Measurements from ENCODE around the gene UST. TPM values are rescaled to one million over a fixed set of nuclear protein-coding genes. Genes with fewer than 3 reads are reported as not detected.

UST gene
- polyA plus RNA-seq, 1 donor from 2014 or later = 7.5 TPM

DNA sequence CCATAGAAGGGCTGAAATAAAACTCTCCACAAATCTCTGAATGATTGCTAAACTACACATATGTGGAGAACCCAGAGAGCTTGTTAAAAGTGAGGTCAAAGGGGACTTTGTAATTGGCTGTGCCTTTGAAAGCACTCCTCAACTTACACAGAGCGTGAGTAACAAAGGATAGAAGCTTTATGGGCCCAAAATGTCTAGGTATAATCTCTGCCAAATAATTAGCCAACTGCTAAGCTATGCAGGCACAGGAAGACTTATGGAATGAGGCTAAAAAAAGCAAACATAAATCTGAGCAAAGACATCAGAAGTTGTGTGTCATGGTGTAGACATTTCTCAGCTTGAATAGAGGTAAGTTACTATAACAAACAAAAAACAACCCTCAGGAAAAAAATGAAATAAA, 23.3 kb upstream of the UST start:
- no peaks in the 10 kb centered on the region for H3K9me3 ChIP-seq (ENCODE audit: low read length)
- no peaks in the 10 kb centered on the region for H3K27me3 ChIP-seq (ENCODE audit: insufficient read depth, low read depth, low read length)
- H3K4me2 ChIP-seq (ENCODE audit: low read length) = no peak overlapping the region
- no peak overlapping the region for H3K9ac ChIP-seq (ENCODE audit: low read length)
- no peaks in the 10 kb centered on the region for H3K79me2 ChIP-seq (replicated peaks; ENCODE audit: insufficient read depth, low read length)
- H2AFZ ChIP-seq (ENCODE audit: low read depth, low read length) = no peak overlapping the region
- no peaks in the 10 kb centered on the region for H3K9me2 ChIP-seq (ENCODE audit: insufficient read depth, low read length)
- no peak overlapping the region for H3K4me3 ChIP-seq (ENCODE audit: low read length)
- H3K36me3 ChIP-seq (ENCODE audit: insufficient read depth, low read length) = no peaks in the 10 kb centered on the region
- no peak overlapping the region for H3K27ac ChIP-seq (ENCODE audit: low read length)
- TF ChIP-seq, protein P1, sequence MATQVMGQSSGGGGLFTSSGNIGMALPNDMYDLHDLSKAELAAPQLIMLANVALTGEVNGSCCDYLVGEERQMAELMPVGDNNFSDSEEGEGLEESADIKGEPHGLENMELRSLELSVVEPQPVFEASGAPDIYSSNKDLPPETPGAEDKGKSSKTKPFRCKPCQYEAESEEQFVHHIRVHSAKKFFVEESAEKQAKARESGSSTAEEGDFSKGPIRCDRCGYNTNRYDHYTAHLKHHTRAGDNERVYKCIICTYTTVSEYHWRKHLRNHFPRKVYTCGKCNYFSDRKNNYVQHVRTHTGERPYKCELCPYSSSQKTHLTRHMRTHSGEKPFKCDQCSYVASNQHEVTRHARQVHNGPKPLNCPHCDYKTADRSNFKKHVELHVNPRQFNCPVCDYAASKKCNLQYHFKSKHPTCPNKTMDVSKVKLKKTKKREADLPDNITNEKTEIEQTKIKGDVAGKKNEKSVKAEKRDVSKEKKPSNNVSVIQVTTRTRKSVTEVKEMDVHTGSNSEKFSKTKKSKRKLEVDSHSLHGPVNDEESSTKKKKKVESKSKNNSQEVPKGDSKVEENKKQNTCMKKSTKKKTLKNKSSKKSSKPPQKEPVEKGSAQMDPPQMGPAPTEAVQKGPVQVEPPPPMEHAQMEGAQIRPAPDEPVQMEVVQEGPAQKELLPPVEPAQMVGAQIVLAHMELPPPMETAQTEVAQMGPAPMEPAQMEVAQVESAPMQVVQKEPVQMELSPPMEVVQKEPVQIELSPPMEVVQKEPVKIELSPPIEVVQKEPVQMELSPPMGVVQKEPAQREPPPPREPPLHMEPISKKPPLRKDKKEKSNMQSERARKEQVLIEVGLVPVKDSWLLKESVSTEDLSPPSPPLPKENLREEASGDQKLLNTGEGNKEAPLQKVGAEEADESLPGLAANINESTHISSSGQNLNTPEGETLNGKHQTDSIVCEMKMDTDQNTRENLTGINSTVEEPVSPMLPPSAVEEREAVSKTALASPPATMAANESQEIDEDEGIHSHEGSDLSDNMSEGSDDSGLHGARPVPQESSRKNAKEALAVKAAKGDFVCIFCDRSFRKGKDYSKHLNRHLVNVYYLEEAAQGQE (IDR thresholded peaks at IDR 0.05; ENCODE audit: borderline replicate concordance) = no peak
- H4K20me1 ChIP-seq (ENCODE audit: insufficient read depth) = no peaks in the 10 kb centered on the region
- H3F3A ChIP-seq (ENCODE audit: insufficient read depth, low read length, poor library complexity, severe bottlenecking) = no peaks in the 10 kb centered on the region

DNA sequence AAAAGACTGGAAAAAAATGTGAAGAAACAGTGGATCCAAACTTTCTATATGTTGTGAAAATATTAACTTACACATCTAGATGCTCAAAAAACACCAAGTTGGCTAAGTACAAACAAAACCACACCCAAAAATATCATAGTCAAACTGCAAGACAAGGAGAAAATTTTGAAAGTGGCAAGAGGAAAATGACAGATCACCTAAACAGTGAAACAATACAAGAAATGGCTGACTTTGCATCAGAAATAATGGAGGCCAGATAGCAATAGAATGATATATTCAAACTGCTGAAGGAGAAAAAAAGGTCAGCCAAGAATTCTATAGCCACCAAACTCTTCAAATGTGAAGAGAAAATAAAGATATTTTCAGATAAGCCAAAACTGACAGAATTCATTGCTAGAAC, 22.4 kb upstream of the UST start:
- no peak overlapping the region for H2AFZ ChIP-seq (ENCODE audit: low read depth, low read length)
- no peak overlapping the region for H3K9ac ChIP-seq (ENCODE audit: low read length)
- H3K4me3 ChIP-seq (ENCODE audit: low read length) = no peak overlapping the region
- no peaks in the 10 kb centered on the region for H4K20me1 ChIP-seq (ENCODE audit: insufficient read depth)
- no peaks in the 10 kb centered on the region for H3K27me3 ChIP-seq (ENCODE audit: insufficient read depth, low read depth, low read length)
- H3K36me3 ChIP-seq (ENCODE audit: insufficient read depth, low read length) = no peaks in the 10 kb centered on the region
- no peak overlapping the region for H3K27ac ChIP-seq (ENCODE audit: low read length)
- no peaks in the 10 kb centered on the region for H3K9me2 ChIP-seq (ENCODE audit: insufficient read depth, low read length)
- H3K9me3 ChIP-seq (ENCODE audit: low read length) = no peaks in the 10 kb centered on the region
- no peak overlapping the region for H3K4me2 ChIP-seq (ENCODE audit: low read length)
- H3F3A ChIP-seq (ENCODE audit: insufficient read depth, low read length, poor library complexity, severe bottlenecking) = no peaks in the 10 kb centered on the region
- H3K79me2 ChIP-seq (replicated peaks; ENCODE audit: insufficient read depth, low read length) = no peaks in the 10 kb centered on the region
- TF ChIP-seq EZH2 (IDR thresholded peaks at IDR 0.05; ENCODE audit: borderline replicate concordance, insufficient read depth, low read length, poor library complexity, severe bottlenecking) (no peak), SMC3 (conservative IDR thresholded peaks at IDR 0.05; ENCODE audit: poor library complexity) (no peak), EP300 (conservative IDR thresholded peaks at IDR 0.05; ENCODE audit: poor library complexity, severe bottlenecking) (no peak), POLR2AphosphoS5 (IDR thresholded peaks at IDR 0.05) (no peak), RAD21 (conservative IDR thresholded peaks at IDR 0.05) (no peak), MXI1 (conservative IDR thresholded peaks at IDR 0.05; ENCODE audit: poor library complexity, severe bottlenecking) (no peak), TAF1 (IDR thresholded peaks at IDR 0.05; ENCODE audit: low read depth) (no peak)
- TF ChIP-seq, protein P2, sequence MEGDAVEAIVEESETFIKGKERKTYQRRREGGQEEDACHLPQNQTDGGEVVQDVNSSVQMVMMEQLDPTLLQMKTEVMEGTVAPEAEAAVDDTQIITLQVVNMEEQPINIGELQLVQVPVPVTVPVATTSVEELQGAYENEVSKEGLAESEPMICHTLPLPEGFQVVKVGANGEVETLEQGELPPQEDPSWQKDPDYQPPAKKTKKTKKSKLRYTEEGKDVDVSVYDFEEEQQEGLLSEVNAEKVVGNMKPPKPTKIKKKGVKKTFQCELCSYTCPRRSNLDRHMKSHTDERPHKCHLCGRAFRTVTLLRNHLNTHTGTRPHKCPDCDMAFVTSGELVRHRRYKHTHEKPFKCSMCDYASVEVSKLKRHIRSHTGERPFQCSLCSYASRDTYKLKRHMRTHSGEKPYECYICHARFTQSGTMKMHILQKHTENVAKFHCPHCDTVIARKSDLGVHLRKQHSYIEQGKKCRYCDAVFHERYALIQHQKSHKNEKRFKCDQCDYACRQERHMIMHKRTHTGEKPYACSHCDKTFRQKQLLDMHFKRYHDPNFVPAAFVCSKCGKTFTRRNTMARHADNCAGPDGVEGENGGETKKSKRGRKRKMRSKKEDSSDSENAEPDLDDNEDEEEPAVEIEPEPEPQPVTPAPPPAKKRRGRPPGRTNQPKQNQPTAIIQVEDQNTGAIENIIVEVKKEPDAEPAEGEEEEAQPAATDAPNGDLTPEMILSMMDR (IDR thresholded peaks at IDR 0.05; ENCODE audit: poor library complexity, severe bottlenecking) = no peak
- TF ChIP-seq, protein P1 (IDR thresholded peaks at IDR 0.05; ENCODE audit: borderline replicate concordance) = no peak
